Fibroblast of mammary gland (primary cell): ENCODE data around the gene VAPA.
A peak's percentile ranks its signal among the peaks of the same experiment; 100 is the strongest.

Experiments
- DNase-seq: peaks from one replicate; pipeline ENCODE4 v3.0.0-alpha.2; 2010; ENCODE audit warnings: low read depth
- H3K4me3 ChIP-seq: 2 replicates; pipeline ENCODE4 v1.5.1; 2011; ENCODE audit warnings: low read depth, mild to moderate bottlenecking, low read length, moderate library complexity; ENCODE audit not compliant: control insufficient read depth
- TF ChIP-seq, protein P1 (sequence below): conservative IDR thresholded peaks from 2 replicates; pipeline ENCODE4 v1.5.1; 2011; ENCODE audit warnings: low read depth, low read length, inconsistent platforms; ENCODE audit not compliant: control insufficient read depth, insufficient read depth

VAPA gene

DNA sequence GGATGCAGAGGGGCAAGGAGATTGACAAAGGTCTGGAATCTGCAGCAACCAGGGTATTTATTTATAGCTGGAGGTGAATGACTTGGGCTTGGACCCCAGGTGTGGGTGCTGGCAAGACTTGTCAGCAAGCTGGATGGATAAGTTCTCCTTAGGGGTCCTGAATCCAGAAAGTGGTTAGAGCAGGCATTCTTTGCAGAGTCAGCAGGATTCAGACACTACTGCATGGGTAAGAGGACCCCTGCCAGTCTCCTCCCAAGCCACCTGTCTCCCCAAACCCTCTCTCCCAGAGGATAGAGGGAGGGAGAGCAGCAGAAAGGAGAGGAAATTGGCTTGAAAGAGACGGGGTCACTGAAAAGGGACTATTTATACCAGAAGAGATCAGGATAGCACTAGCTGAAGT lies 89.5 kb downstream of the VAPA start:
- DNase-seq, result no peak
- TF ChIP-seq, protein P1, sequence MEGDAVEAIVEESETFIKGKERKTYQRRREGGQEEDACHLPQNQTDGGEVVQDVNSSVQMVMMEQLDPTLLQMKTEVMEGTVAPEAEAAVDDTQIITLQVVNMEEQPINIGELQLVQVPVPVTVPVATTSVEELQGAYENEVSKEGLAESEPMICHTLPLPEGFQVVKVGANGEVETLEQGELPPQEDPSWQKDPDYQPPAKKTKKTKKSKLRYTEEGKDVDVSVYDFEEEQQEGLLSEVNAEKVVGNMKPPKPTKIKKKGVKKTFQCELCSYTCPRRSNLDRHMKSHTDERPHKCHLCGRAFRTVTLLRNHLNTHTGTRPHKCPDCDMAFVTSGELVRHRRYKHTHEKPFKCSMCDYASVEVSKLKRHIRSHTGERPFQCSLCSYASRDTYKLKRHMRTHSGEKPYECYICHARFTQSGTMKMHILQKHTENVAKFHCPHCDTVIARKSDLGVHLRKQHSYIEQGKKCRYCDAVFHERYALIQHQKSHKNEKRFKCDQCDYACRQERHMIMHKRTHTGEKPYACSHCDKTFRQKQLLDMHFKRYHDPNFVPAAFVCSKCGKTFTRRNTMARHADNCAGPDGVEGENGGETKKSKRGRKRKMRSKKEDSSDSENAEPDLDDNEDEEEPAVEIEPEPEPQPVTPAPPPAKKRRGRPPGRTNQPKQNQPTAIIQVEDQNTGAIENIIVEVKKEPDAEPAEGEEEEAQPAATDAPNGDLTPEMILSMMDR, result no peak
- H3K4me3 ChIP-seq, result no peak overlapping the region

DNA sequence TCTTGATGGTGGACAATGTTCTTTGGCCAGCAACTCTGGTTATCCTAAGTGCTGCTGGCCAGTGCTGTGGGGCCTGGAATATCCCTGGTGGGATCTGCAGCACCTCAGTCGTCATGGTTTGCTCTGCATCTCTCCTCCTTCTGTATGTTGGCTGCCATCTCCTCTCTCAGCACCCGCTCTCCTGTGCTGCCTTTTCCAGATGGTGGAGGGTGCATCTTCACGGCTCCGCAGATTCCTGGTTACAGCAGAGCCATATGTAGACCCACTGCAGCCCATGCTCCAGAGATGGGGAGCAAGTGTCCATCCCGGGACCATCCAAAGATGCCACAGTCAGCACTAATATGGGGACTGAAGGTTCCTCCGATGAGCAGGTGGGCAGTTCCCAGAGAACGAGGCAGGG lies 90.0 kb downstream of the VAPA start:
- no peak for DNase-seq
- H3K4me3 ChIP-seq, result no peak overlapping the region
- TF ChIP-seq, protein P1, result no peak

DNA sequence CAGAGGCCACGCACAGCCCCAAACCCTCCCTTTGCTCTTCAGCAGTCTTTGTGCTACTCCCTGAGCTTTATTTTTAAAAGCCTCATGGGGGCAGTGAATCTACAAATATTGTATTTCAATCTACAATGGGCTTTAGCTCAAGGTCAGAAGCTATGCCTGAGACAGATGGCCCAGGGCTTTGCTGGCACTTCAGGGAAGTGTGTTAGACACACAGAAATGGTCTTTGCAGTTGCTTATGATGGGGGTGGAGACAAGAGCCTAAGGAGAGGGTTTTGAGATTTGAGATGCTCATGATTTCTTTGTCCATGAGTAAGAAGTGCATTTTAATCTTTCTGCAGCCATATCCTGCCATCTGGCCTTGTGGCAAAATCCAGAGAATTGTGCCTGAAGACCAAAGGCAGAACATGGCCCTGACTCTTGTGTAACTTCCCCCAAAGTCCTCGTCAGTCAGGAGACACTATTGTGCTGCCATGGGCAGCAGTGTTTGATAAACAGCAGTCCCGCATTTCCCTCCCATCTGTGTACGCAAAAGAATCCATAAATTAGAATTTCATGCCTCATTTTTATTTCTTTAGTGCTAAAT lies 92.6 kb downstream of the VAPA start:
- TF ChIP-seq, protein P1, result peak; percentile 26
- H3K4me3 ChIP-seq, result no peak overlapping the region
- DNase-seq, result peak; percentile 47

DNA sequence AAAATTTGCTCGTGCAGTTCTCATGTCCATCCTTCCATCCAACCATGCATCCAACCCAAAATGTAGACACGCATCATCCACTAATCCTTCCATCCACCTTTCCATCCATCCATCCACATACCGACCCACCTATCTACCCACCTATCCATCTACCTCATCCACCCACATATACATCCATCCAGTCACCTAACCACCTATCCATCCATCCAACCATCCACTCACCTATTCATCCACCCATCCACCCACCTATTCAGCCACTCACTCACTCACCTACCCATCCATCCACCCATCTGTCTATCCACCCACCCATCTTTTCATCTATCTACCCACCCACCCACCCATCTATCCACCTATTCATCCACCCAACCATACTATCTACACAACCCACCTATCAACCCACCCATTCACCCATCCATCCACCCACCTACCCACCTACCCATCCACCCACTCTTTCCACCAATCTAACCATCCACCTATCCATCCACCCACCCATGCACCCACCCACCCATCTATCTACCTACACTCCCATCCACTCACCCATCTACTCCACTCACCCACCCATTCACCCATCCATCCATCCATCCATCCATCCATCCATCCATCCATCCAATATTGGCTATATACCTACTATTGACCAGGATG lies 94.3 kb downstream of the VAPA start:
- TF ChIP-seq, protein P1, result no peak
- H3K4me3 ChIP-seq, result no peak overlapping the region
- no peak for DNase-seq
